Erythroblast (primary cell): ENCODE measurements around the gene SH3D19.

Experiments used
- GATA1 ChIP-seq: IDR thresholded peaks from 2 replicates; pipeline ENCODE4 v1.6.1; 2011; ENCODE audit warnings: low read depth, mild to moderate bottlenecking, control low read depth, low read length, moderate library complexity
- POLR2A ChIP-seq: IDR thresholded peaks from 2 replicates; pipeline ENCODE4 v1.6.1; 2011; ENCODE audit warnings: mild to moderate bottlenecking, low read length

GRCh38 chr4:151314479-151314878, 10.9 kb downstream of the SH3D19 start:
- no peak for TF ChIP-seq POLR2A
- no peak for TF ChIP-seq GATA1
